Ishikawa (cell line): ENCODE measurements around the gene PDE11A.

Experiments
- CEBPB ChIP-seq: IDR thresholded peaks from 2 replicates; pipeline ENCODE4 v1.6.1; 2012
- EGR1 ChIP-seq: IDR thresholded peaks from 2 replicates; pipeline ENCODE4 v1.6.1; 2012
- EP300 ChIP-seq: IDR thresholded peaks from 2 replicates; pipeline ENCODE4 v1.6.1; 2012; ENCODE audit warnings: borderline replicate concordance
- FOXM1 ChIP-seq: IDR thresholded peaks from 2 replicates; pipeline ENCODE4 v1.6.1; 2012; ENCODE audit warnings: low read depth, borderline replicate concordance
- NFIC ChIP-seq: IDR thresholded peaks from 2 replicates; pipeline ENCODE4 v1.6.1; 2012
- RAD21 ChIP-seq: IDR thresholded peaks from 2 replicates; pipeline ENCODE4 v1.6.1; 2012; ENCODE audit warnings: low read depth
- TAF1 ChIP-seq: IDR thresholded peaks from 2 replicates; pipeline ENCODE4 v1.6.1; 2012; ENCODE audit warnings: low read depth, mild to moderate bottlenecking
- YY1 ChIP-seq: IDR thresholded peaks from 2 replicates; pipeline ENCODE4 v1.6.1; 2012; ENCODE audit warnings: low read depth
- ZBTB7A ChIP-seq: IDR thresholded peaks from 2 replicates; pipeline ENCODE4 v1.6.1; 2012; ENCODE audit warnings: low read depth
- TF ChIP-seq, protein P1 (sequence below): IDR thresholded peaks from 2 replicates; pipeline ENCODE4 v1.6.1; 2012
- TF ChIP-seq, protein P2 (sequence below): IDR thresholded peaks from 2 replicates; pipeline ENCODE4 v1.6.1; 2012; ENCODE audit warnings: low read depth, mild to moderate bottlenecking
- TF ChIP-seq, protein P3 (sequence below): IDR thresholded peaks from 2 replicates; pipeline ENCODE4 v1.6.1; 2012

DNA sequence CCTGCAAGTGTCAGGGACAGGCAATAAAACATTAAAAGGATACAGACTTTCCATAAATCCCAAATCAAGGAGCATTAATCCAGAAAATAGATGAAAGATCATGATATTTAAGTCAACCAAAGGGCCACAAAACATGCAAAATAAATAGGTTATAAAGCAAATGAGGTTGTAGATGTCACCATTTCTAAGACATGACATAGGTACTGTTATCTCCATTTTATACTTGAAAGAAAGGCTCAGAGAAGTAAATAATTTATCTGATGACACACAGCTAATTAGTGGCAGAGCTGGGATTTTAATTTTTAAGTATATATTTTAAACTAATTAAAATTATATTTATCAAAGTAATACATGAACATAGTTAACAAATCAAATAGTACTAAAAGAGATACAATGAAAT is 378.2 kb downstream of the PDE11A start:
- no peak for TF ChIP-seq EP300
- no peak for TF ChIP-seq TAF1
- no peak for TF ChIP-seq EGR1
- no peak for TF ChIP-seq RAD21
- TF ChIP-seq ZBTB7A, result no peak
- no peak for TF ChIP-seq YY1
- no peak for TF ChIP-seq CEBPB
- TF ChIP-seq, protein P1, sequence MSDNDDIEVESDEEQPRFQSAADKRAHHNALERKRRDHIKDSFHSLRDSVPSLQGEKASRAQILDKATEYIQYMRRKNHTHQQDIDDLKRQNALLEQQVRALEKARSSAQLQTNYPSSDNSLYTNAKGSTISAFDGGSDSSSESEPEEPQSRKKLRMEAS, result no peak
- TF ChIP-seq, protein P2, sequence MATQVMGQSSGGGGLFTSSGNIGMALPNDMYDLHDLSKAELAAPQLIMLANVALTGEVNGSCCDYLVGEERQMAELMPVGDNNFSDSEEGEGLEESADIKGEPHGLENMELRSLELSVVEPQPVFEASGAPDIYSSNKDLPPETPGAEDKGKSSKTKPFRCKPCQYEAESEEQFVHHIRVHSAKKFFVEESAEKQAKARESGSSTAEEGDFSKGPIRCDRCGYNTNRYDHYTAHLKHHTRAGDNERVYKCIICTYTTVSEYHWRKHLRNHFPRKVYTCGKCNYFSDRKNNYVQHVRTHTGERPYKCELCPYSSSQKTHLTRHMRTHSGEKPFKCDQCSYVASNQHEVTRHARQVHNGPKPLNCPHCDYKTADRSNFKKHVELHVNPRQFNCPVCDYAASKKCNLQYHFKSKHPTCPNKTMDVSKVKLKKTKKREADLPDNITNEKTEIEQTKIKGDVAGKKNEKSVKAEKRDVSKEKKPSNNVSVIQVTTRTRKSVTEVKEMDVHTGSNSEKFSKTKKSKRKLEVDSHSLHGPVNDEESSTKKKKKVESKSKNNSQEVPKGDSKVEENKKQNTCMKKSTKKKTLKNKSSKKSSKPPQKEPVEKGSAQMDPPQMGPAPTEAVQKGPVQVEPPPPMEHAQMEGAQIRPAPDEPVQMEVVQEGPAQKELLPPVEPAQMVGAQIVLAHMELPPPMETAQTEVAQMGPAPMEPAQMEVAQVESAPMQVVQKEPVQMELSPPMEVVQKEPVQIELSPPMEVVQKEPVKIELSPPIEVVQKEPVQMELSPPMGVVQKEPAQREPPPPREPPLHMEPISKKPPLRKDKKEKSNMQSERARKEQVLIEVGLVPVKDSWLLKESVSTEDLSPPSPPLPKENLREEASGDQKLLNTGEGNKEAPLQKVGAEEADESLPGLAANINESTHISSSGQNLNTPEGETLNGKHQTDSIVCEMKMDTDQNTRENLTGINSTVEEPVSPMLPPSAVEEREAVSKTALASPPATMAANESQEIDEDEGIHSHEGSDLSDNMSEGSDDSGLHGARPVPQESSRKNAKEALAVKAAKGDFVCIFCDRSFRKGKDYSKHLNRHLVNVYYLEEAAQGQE, result no peak
- TF ChIP-seq, protein P3, sequence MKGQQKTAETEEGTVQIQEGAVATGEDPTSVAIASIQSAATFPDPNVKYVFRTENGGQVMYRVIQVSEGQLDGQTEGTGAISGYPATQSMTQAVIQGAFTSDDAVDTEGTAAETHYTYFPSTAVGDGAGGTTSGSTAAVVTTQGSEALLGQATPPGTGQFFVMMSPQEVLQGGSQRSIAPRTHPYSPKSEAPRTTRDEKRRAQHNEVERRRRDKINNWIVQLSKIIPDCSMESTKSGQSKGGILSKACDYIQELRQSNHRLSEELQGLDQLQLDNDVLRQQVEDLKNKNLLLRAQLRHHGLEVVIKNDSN, result no peak
- no peak for TF ChIP-seq NFIC
- no peak for TF ChIP-seq FOXM1
